Measurements from ENCODE around the gene BCAM. TPM values are rescaled to one million over a fixed set of nuclear protein-coding genes. Genes with fewer than 3 reads are reported as not detected.

The BCAM gene
- polyA plus RNA-seq, 1 donor from 2014 or later: 0.54 TPM

DNA sequence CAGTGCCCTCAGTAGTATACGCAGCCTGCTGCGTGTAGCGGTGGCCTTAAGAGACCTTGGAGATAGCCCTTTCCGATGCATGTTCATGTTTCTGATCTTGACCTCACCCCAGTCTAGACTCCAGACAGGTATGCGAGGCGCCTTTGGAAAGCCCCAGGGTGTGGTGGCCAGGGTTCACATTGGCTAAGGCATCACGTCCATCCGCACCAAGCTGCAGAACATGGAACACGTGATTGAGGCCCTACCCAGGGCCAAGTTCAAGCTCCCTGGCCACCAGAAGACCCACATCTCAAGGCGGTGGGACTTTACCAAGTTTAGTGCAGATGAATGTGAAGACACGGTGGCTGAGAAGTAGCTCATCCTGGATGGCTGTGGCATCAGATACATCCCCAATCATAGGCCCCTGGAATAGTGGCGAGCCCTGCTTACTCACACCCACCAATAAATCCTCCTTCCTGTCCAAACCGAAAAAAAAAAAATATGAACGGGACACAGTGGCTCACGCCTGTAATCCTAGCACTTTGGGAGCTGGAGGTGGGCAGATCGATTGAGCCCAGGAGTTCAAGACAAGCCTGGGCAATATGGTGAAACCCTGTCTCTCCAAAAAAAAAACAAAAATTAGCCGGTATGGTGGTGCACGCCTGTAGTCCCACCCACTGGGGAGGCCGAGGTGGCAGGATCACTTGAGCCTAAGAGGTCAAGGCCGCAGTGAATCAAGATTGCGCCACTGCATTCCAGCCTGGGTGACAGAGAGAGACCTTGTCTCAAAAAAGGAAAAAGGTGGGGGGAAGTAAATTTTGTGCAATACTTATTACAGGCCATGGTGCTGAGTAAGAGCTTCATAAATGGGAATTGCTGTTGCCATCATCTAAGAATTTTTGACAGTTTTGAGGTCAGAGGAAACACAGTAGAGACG, 43.6 kb upstream of the BCAM start:
- H3K9me2 ChIP-seq (ENCODE audit: insufficient read depth, low read length): no peaks in the 10 kb centered on the region
- H3K79me2 ChIP-seq (replicated peaks; ENCODE audit: insufficient read depth, low read length): no peaks in the 10 kb centered on the region
- no peaks in the 10 kb centered on the region for H3K36me3 ChIP-seq (ENCODE audit: insufficient read depth, low read length)
- H3K27ac ChIP-seq (ENCODE audit: low read length): no peak overlapping the region
- TF ChIP-seq, protein P1, sequence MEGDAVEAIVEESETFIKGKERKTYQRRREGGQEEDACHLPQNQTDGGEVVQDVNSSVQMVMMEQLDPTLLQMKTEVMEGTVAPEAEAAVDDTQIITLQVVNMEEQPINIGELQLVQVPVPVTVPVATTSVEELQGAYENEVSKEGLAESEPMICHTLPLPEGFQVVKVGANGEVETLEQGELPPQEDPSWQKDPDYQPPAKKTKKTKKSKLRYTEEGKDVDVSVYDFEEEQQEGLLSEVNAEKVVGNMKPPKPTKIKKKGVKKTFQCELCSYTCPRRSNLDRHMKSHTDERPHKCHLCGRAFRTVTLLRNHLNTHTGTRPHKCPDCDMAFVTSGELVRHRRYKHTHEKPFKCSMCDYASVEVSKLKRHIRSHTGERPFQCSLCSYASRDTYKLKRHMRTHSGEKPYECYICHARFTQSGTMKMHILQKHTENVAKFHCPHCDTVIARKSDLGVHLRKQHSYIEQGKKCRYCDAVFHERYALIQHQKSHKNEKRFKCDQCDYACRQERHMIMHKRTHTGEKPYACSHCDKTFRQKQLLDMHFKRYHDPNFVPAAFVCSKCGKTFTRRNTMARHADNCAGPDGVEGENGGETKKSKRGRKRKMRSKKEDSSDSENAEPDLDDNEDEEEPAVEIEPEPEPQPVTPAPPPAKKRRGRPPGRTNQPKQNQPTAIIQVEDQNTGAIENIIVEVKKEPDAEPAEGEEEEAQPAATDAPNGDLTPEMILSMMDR (IDR thresholded peaks at IDR 0.05; ENCODE audit: poor library complexity, severe bottlenecking): no peak
- TF ChIP-seq REST (IDR thresholded peaks at IDR 0.05; ENCODE audit: borderline replicate concordance) (no peak), TAF1 (IDR thresholded peaks at IDR 0.05; ENCODE audit: low read depth) (no peak), MXI1 (conservative IDR thresholded peaks at IDR 0.05; ENCODE audit: poor library complexity, severe bottlenecking) (no peak), RAD21 (conservative IDR thresholded peaks at IDR 0.05) (no peak), SMC3 (conservative IDR thresholded peaks at IDR 0.05; ENCODE audit: poor library complexity) (no peak), POLR2AphosphoS5 (IDR thresholded peaks at IDR 0.05) (no peak), EP300 (conservative IDR thresholded peaks at IDR 0.05; ENCODE audit: poor library complexity, severe bottlenecking) (no peak), EZH2 (IDR thresholded peaks at IDR 0.05; ENCODE audit: borderline replicate concordance, insufficient read depth, low read length, poor library complexity, severe bottlenecking) (no peak)
- H3K9me3 ChIP-seq (ENCODE audit: low read length): no peaks in the 10 kb centered on the region
- H4K20me1 ChIP-seq (ENCODE audit: insufficient read depth): no peaks in the 10 kb centered on the region
- H2AFZ ChIP-seq (ENCODE audit: low read depth, low read length): no peak overlapping the region
- H3K27me3 ChIP-seq (ENCODE audit: insufficient read depth, low read depth, low read length): no peaks in the 10 kb centered on the region
- no peaks in the 10 kb centered on the region for H3F3A ChIP-seq (ENCODE audit: insufficient read depth, low read length, poor library complexity, severe bottlenecking)
- no peak overlapping the region for H3K4me2 ChIP-seq (ENCODE audit: low read length)
- no peak overlapping the region for H3K4me3 ChIP-seq (ENCODE audit: low read length)
- H3K9ac ChIP-seq (ENCODE audit: low read length): no peak overlapping the region

GRCh38 chr19:44765949-44766335, 43.0 kb upstream of the BCAM start:
- Histone ChIP-seq H3K79me2 (replicated peaks; ENCODE audit: insufficient read depth, low read length) (no peaks in the 10 kb centered on the region), H3K9me3 (ENCODE audit: low read length) (no peaks in the 10 kb centered on the region), H3K4me3 (ENCODE audit: low read length) (no peak overlapping the region), H3F3A (ENCODE audit: insufficient read depth, low read length, poor library complexity, severe bottlenecking) (no peaks in the 10 kb centered on the region), H3K27ac (ENCODE audit: low read length) (no peak overlapping the region), H3K9ac (ENCODE audit: low read length) (no peak overlapping the region), H3K4me2 (ENCODE audit: low read length) (no peak overlapping the region), H2AFZ (ENCODE audit: low read depth, low read length) (no peak overlapping the region), H4K20me1 (ENCODE audit: insufficient read depth) (no peaks in the 10 kb centered on the region), H3K36me3 (ENCODE audit: insufficient read depth, low read length) (no peaks in the 10 kb centered on the region), H3K27me3 (ENCODE audit: insufficient read depth, low read depth, low read length) (no peaks in the 10 kb centered on the region), H3K9me2 (ENCODE audit: insufficient read depth, low read length) (no peaks in the 10 kb centered on the region)
- TF ChIP-seq EP300 (conservative IDR thresholded peaks at IDR 0.05; ENCODE audit: poor library complexity, severe bottlenecking) (no peak), EZH2 (IDR thresholded peaks at IDR 0.05; ENCODE audit: borderline replicate concordance, insufficient read depth, low read length, poor library complexity, severe bottlenecking) (no peak), MXI1 (conservative IDR thresholded peaks at IDR 0.05; ENCODE audit: poor library complexity, severe bottlenecking) (no peak), REST (IDR thresholded peaks at IDR 0.05; ENCODE audit: borderline replicate concordance) (no peak), TAF1 (IDR thresholded peaks at IDR 0.05; ENCODE audit: low read depth) (no peak), SMC3 (conservative IDR thresholded peaks at IDR 0.05; ENCODE audit: poor library complexity) (no peak), RAD21 (conservative IDR thresholded peaks at IDR 0.05) (no peak), POLR2AphosphoS5 (IDR thresholded peaks at IDR 0.05) (no peak)
- TF ChIP-seq, protein P1 (IDR thresholded peaks at IDR 0.05; ENCODE audit: poor library complexity, severe bottlenecking): no peak

Data from neural cell (in vitro differentiated cells).